HTR-8/SVneo (cell line): ENCODE data around the gene ACADL.

Experiments used
- DNase-seq: peaks from one replicate; pipeline ENCODE4 v3.0.0; 2011; ENCODE audit warnings: low spot score, mixed read lengths; ENCODE audit not compliant: insufficient read length
- FAIRE-seq: peaks from 2 replicates; lab custom pipeline; 2011; peaks lifted over from hg19 to GRCh38; lab: Jason Lieb, UNC

Gene ACADL

GRCh38 chr2:210171309-210172218, 53.7 kb downstream of the ACADL start, which contains the start of gene KANSL1L:
Gene KANSL1L (minus strand): TSS chr2:210171409. CDS start chr2:210154582, 16,827 bp downstream.
- DNase-seq, result peak; percentile 88
- peak; percentile 77 for FAIRE-seq

- peak; percentile 72 for FAIRE-seq
- DNase-seq, result peak; percentile 83
Observed at GRCh38 chr2:210170446-210171303, 54.6 kb downstream of the ACADL start.

DNA sequence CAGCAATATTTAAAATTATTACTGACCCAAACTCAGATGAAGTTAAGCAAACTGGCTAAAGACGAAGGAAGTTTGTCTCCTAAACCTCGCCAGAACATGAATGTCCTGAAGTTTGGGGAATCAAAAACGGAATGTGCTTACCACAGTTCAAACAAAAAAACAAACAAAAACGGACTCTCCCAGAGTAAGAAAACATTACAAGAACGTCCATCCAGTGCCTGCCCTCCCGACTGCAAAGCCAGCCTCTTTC, 55.1 kb downstream of the ACADL start:
- no peak for FAIRE-seq
- no peak for DNase-seq

- FAIRE-seq, result no peak
- peak; percentile 2 for DNase-seq
Observed at GRCh38 chr2:210169516-210170195, 55.6 kb downstream of the ACADL start.

DNA sequence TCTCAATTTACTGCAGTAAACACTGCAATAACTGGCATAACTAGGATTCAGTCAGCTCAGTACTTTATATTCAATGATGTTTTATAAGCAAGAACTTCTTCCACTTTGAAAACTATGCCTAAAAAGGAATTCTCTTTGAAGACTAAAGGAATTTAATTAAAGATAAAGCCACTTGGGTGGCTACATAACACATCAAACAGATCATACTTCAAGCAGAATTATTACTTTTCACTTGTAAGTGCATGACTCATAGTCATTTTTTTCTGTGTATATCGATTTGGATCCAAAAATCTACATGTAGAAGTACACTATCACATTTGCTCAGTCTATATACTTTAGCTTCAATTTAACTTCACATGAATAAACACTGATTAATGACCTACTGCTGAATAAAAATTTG, 58.0 kb downstream of the ACADL start:
- DNase-seq (peak; percentile 7), FAIRE-seq (no peak)

DNA sequence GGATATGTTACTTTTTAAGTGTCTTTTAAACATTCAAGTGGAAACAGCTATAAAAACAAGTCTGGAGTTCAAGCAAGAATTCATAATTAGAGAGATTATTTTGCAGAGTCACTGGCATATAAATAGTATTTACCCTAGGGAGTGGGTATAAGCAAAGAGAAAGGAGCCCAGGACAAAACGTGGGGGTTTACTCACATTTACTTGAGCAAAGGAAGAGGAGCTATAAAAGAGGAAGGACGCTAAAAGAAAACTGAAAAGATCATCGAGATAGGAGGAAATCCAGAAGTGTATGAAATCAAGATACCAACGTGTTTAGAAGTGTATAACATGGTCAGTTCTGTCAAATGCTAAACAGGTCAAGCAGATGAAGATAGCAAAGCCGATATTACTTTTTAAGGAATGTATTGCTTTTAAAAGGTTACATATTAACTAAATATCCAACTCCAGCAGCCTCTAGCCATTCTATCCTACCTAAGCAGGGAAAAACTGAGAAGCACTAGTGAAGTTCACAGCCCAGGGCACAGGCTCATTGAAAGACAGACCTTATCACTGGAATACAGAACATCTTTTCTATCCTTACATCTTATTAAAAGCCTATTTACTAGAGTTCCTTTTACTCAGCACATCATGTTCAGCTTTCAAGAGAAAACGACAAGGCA, 62.7 kb downstream of the ACADL start:
- FAIRE-seq, result no peak
- DNase-seq, result no peak

DNA sequence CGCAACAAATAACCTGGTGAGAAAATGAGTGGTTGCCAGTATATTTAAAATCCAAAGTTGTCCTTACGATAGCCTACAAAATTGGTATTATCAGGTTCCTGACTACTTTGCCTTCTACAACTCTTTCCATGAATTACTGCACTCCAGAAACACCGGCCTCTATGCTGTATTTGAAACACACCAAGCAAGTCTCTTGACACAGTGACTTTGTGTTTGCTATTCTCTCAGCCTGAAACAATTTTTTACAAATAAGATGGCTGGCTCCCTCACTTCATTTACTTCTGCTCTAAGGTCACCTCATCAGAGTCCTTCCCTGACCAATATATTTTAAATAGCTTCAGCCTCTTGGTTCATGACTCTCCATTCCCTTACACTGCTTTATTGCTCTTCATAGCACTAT, 66.2 kb downstream of the ACADL start:
- FAIRE-seq, result no peak
- no peak for DNase-seq

DNA sequence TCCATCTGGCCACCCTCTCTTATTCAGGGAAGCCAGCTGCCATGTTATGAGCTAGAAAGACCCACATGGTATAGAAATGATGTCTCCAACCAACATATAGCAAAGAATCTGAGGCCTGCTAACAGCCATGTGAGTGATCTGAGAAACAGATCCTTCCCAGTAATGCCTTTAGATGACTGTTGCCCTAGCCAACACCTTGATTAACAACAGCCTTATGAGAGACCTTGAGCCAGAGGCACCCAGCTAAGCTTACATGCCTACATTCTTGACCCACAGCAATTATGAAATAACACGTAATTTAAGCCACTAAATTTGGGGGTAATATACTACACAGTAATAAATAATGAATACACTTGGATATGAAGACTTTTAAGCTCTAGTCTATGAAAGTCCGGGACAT, 67.0 kb downstream of the ACADL start:
- no peak for FAIRE-seq
- DNase-seq, result no peak

DNA sequence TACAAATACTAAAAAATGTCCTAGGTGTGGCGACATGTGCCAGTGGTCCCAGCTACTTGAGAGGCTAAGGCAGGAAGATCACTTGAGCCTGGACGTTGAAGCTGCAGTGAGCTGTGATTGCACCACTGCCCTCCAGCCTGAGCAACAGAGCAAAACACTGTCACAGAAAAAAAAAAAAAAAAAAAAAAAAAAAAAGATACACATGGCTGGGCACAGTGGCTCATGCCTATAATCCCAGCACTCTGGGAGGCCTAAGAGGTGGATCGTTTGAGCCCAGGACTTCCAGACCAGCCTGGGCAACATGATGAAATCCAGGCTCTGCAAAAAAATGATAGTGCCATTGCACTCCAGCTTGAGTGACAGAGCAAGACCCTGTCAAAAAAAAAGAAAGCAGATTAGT, 67.7 kb downstream of the ACADL start:
- no peak for DNase-seq
- FAIRE-seq, result no peak

GRCh38 chr2:210147614-210148013, 77.6 kb downstream of the ACADL start:
- DNase-seq (no peak), FAIRE-seq (no peak)
